ACC112 (cell line): Measurements from ENCODE around the gene TAL1.

ENCODE experiments used
- H2AFZ ChIP-seq: fragments of 200-600 bp; sonication (generic); one replicate; pipeline ENCODE4 v1.6.0; 2017; ENCODE audit warnings: antibody characterized with exemption, low read length; ENCODE audit not compliant: unreplicated experiment
- H3K27ac ChIP-seq: fragments of 200-600 bp; sonication (generic); 2 replicates; pipeline ENCODE4 v1.5.1; 2014; ENCODE audit warnings: low read depth, mild to moderate bottlenecking, antibody characterized with exemption, low read length, moderate library complexity
- H3K27me3 ChIP-seq: fragments of 200-600 bp; sonication (generic); 2 replicates; pipeline ENCODE4 v1.6.1; 2014; ENCODE audit warnings: mild to moderate bottlenecking, antibody characterized with exemption, low read length, moderate library complexity, mixed read lengths; ENCODE audit not compliant: insufficient read depth
- H3K36me3 ChIP-seq: fragments of 200-600 bp; sonication (generic); 2 replicates; pipeline ENCODE4 v1.6.1; 2016; ENCODE audit warnings: mild to moderate bottlenecking, antibody characterized with exemption, low read length, moderate library complexity, mixed read lengths; ENCODE audit not compliant: insufficient read depth
- H3K4me1 ChIP-seq: fragments of 200-600 bp; sonication (generic); one replicate; pipeline ENCODE4 v1.6.1; 2016; ENCODE audit warnings: low read length, mixed read lengths; ENCODE audit not compliant: insufficient read depth, unreplicated experiment, control insufficient read depth
- H3K4me3 ChIP-seq: fragments of 200-600 bp; sonication (generic); 2 replicates; pipeline ENCODE4 v1.5.1; 2014; ENCODE audit warnings: mild to moderate bottlenecking, low read depth, low read length
- H3K79me2 ChIP-seq: fragments of 200-600 bp; sonication (generic); one replicate; pipeline ENCODE4 v1.6.0; 2016; ENCODE audit warnings: low read length; ENCODE audit not compliant: control insufficient read depth, unreplicated experiment, insufficient read depth

Gene TAL1

GRCh38 chr1:47243910-47244309, 11.9 kb upstream of the TAL1 start:
- H3K79me2 ChIP-seq = no peaks in the 10 kb centered on the region
- H3K27ac ChIP-seq = no peak overlapping the region
- H3K4me1 ChIP-seq = no peaks in the 10 kb centered on the region
- H3K4me3 ChIP-seq = no peak overlapping the region
- H2AFZ ChIP-seq = no peak overlapping the region
- peaks cover 32% of the 10 kb centered on the region for H3K27me3 ChIP-seq
- no peaks in the 10 kb centered on the region for H3K36me3 ChIP-seq

GRCh38 chr1:47241114-47242113, 9.4 kb upstream of the TAL1 start:
- Histone ChIP-seq H3K27me3 (peaks cover 32% of the 10 kb centered on the region), H2AFZ (no peak overlapping the region), H3K27ac (no peak overlapping the region), H3K4me1 (no peaks in the 10 kb centered on the region), H3K36me3 (no peaks in the 10 kb centered on the region), H3K4me3 (no peak overlapping the region), H3K79me2 (no peaks in the 10 kb centered on the region)

- Histone ChIP-seq H3K36me3 (no peaks in the 10 kb centered on the region), H3K4me1 (no peaks in the 10 kb centered on the region), H3K27ac (no peak overlapping the region), H3K27me3 (peaks cover 30% of the 10 kb centered on the region), H3K4me3 (no peak overlapping the region), H2AFZ (no peak overlapping the region), H3K79me2 (no peaks in the 10 kb centered on the region)
These were observed 7.0 kb upstream of the TAL1 start for GRCh38 chr1:47238935-47239592.

GRCh38 chr1:47235806-47236205, 3.8 kb upstream of the TAL1 start:
- no peaks in the 10 kb centered on the region for H3K36me3 ChIP-seq
- H3K27ac ChIP-seq = no peak overlapping the region
- no peaks in the 10 kb centered on the region for H3K4me1 ChIP-seq
- H3K79me2 ChIP-seq = no peaks in the 10 kb centered on the region
- peaks cover 40% of the 10 kb centered on the region for H3K27me3 ChIP-seq
- no peak overlapping the region for H2AFZ ChIP-seq
- no peak overlapping the region for H3K4me3 ChIP-seq

- Histone ChIP-seq H3K36me3 (no peaks in the 10 kb centered on the region), H3K27me3 (peaks cover 45% of the 10 kb centered on the region)
These were observed 3.2 kb upstream of the TAL1 start for GRCh38 chr1:47235241-47235681.

GRCh38 chr1:47233186-47233585, 1.2 kb upstream of the TAL1 start:
- H3K4me1 ChIP-seq = no peaks in the 10 kb centered on the region
- no peaks in the 10 kb centered on the region for H3K36me3 ChIP-seq
- no peaks in the 10 kb centered on the region for H3K79me2 ChIP-seq
- no peak overlapping the region for H3K27ac ChIP-seq
- H3K4me3 ChIP-seq = no peak overlapping the region
- H2AFZ ChIP-seq = no peak overlapping the region
- H3K27me3 ChIP-seq = peaks cover 66% of the 10 kb centered on the region

More at GRCh38 chr1:47235241-47235681, 3.2 kb upstream of the TAL1 start:
- Histone ChIP-seq H3K4me1 (no peaks in the 10 kb centered on the region), H3K27ac (no peak overlapping the region), H3K79me2 (no peaks in the 10 kb centered on the region), H3K4me3 (no peak overlapping the region), H2AFZ (no peak overlapping the region)

- Histone ChIP-seq H2AFZ (no peak overlapping the region), H3K27ac (no peak overlapping the region), H3K36me3 (no peaks in the 10 kb centered on the region), H3K4me3 (peak overlapping the region; percentile 61), H3K27me3 (peaks cover 82% of the 10 kb centered on the region), H3K4me1 (no peaks in the 10 kb centered on the region), H3K79me2 (no peaks in the 10 kb centered on the region)
These were observed 481 bp downstream of the TAL1 start for GRCh38 chr1:47231301-47232186.

- Histone ChIP-seq H2AFZ (no peak overlapping the region), H3K36me3 (no peaks in the 10 kb centered on the region), H3K27ac (no peak overlapping the region), H3K27me3 (peaks cover 90% of the 10 kb centered on the region), H3K79me2 (no peaks in the 10 kb centered on the region), H3K4me1 (no peaks in the 10 kb centered on the region), H3K4me3 (no peak overlapping the region)
These were observed 1.2 kb downstream of the TAL1 start for GRCh38 chr1:47230692-47231300.

- Histone ChIP-seq H3K79me2 (no peaks in the 10 kb centered on the region), H3K36me3 (no peaks in the 10 kb centered on the region), H3K4me1 (no peaks in the 10 kb centered on the region), H3K27ac (no peak overlapping the region), H3K4me3 (no peak overlapping the region), H2AFZ (no peak overlapping the region), H3K27me3 (peaks cover 96% of the 10 kb centered on the region)
These were observed 1.9 kb downstream of the TAL1 start for GRCh38 chr1:47229886-47230691.
